Stimulated activated CD8-positive, alpha-beta memory T cell treated with anti-CD3 and anti-CD28 coated beads, Interleukin-4, amount 100 ng/mL, for 24 hours (primary cell): Measurements from ENCODE around the gene SMOC1.
A peak's percentile ranks its signal among the peaks of the same experiment; 100 is the strongest.

ENCODE experiments used
- DNase-seq: peaks from one replicate; pipeline ENCODE4 v3.0.0-alpha.2; 2020; ENCODE audit warnings: low read depth

Gene SMOC1

DNA sequence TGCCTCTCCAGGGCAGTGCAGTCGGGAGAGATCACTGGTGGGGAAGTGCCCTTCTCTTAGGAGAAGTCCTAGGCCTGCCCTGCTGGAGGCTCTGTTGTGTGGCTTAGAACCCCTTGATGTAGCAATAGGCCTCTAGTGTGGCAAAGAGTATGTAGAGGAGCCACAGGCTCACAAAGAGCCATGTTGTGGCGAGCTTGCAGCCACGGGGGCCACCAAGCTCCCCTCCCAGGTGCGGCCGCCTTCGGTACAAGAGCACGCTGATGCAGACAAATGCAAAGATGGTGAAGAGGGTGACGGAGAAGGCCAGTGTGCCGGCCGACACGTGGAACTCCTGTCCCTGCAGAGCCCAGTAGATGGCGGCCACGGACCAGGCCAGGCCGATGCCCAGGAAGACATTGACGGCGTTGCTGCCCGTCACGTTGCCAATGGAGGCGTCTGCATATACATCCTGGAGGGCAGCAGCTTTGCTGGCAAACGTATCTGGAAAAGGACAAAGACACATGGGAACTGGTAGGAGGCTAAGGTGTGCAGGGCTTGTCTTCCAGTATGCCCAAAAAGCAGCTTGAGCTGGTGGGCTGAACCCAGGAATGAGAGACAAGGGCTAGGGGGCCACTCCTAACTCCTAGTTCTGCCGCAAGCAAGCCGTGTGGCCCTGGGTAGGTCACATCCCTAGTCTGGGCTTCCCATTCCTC lies 166.8 kb downstream of the SMOC1 start:
- no peak for DNase-seq

DNA sequence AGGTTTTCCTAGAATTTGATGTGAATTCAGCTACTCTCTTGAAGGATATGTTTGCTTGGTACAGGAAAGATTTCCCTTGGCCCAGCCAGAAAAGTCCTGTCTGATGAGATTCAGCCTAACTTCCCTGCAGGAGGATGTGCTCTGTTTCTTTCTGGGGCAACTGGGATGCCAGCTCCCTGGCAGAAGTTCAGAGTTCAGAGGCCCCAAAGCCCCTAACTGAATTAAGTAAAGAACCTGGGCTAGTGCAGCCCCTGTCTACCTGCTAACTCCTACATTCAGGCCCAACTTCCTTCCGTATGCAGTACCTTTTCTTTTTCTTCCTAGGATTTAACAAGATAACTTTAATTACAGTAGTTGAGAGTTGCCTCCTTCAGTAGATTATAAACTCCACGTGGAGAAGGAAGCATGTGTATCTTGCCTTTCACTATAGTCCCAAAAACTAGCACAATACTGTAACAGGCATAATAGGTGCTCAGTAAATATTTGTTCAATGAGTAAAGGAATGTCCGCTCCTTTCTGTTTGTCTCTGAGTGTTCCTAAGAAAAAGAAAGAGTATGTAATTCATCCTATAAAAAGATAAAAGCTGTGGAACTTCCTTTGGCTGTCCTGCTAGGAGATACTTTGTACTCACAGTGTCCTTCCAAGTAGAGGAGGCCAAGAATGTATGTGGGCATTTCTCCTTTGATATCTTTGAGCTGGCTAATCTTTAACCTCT lies 168.5 kb downstream of the SMOC1 start:
- no peak for DNase-seq

DNA sequence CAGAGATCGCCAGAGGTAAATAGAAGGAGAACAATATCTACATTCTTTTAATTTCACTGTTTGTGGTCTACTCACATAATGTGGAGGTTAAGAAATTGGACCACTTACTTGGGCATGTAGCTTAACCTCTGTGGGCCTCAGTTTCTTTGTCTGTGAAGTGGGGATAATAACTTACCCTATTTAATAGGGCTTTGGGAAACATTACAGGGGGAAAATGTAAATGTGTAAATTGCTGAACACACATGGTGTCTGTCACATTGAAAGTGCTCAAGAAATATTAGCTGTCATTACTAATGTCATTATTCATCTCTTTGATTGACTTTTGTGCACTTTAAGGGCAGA lies 169.1 kb downstream of the SMOC1 start:
- no peak for DNase-seq

DNA sequence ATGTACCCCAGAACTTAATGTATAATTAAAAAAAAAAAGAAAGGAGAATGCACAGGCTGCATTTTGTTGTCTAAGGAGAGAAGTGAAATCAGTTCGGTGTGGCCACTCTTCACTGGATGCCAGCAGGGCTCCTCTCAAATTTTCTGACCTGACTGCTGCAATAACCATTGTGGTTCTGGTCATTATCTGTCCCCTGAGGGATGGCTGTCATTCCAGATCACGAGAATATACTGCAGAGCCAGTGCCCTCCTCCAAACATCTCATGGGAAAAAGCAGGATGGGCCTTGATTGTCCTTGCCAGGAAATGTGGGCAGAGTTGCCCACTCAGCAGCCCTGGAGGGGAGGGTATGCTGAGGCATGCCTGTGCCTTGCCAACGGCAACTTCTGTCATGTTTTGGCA lies 170.4 kb downstream of the SMOC1 start:
- DNase-seq = no peak

DNA sequence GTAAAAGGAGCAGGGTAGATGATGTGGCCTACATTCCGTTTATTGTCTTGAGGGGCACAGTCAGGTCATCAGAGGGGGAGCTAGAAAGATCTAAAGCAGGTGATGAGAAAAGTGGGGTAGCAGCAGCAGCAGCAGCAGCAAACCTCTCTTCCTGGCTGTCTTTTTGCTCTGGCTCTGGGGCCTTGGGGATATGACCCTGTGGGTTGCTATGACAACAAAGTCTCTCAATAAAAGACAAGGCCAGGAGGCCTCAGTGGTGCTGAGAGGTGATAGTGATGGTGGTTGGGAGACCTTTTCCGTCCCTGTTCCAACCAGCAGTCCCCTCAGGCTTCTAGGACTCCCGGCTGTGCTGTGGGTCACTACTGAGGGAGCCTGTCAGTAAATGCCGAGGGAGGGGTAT lies 170.9 kb downstream of the SMOC1 start:
- no peak for DNase-seq

DNA sequence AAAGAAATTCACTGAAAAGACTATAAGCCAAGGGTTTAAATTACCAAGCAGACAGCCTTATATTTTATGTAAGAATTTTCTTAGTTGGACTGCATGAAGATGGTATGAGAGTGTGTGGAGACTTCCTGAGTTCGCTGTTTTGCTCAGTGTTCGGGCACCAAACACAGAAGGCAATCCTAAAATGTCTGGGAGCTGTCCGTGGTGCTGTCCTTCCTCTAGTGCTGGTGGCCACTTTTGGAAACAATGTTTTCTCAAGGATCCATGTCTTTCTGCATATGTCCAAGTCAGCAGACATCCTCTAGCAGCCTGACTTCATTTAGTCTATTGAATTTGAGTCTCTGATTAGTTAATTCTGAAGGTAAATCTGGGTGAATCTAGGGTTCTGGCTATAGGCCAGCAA lies 173.8 kb downstream of the SMOC1 start:
- DNase-seq = no peak

DNA sequence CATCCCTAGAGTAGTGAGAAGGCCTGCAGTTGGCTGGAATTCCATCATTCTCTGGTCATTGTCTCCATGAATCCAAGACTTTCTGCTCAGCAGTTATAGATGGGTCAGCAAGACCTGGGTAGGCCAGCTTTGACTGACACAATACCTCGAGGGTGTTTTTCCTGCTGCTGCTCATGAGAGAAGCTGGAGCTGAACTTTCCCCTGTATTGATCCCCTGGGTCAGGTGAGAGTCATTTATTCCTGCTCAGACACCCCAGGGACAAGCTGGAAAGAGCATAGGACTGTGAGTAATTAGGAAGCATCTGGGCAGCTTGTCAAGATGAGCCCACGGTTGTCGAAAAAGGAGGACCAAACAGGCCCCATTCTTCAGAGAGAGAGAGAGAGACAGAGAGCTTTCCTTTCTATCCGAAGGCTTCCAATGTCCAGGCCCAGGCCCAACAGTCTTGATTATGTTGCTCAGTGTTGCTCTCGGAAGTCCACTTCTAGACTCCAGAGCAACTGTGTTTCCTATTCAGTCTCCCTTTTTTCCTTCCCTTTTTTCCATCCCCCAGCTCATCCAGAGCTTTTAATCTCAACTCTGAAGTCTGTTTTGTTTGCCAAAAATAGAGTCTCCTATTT lies 178.4 kb downstream of the SMOC1 start:
- DNase-seq = no peak

DNA sequence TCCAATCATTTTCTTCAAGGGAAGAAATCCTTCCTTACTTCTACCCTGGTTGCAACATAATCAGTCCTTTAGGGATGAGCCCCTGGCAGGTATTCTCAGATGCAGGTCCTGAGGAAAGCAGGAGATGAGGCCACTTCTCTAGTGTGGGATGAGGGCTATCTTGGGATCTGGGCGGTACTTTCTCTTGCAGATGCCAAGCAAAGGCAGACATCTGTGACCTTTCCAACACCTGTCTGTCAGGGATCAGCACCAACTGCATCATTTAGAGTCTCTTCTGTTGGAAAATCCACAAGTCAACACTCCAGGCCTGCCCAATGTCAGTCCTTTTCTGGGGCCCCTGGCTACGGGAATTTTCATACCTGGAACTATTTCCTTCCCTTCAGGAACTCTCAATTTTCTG lies 180.3 kb downstream of the SMOC1 start:
- DNase-seq = no peak

DNA sequence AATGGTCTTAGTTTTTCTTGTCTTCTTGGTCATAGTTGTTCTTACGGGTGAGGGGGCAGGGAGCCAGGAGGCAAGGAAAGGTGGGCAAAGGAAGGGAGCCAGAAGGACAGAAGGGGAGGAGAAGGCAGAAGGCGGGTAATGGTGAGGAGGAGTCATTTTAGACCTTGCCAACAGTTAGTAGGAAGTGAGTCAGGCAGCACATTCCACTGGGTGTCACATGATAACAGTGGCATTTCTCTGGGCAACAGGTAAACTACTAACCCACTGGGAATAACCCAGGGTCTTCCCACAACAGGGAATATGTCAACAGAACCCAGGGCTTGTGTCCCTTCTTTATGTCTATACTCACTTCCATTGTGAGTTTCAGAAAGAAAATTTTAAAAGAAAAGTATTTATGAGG lies 181.9 kb downstream of the SMOC1 start:
- no peak for DNase-seq

DNA sequence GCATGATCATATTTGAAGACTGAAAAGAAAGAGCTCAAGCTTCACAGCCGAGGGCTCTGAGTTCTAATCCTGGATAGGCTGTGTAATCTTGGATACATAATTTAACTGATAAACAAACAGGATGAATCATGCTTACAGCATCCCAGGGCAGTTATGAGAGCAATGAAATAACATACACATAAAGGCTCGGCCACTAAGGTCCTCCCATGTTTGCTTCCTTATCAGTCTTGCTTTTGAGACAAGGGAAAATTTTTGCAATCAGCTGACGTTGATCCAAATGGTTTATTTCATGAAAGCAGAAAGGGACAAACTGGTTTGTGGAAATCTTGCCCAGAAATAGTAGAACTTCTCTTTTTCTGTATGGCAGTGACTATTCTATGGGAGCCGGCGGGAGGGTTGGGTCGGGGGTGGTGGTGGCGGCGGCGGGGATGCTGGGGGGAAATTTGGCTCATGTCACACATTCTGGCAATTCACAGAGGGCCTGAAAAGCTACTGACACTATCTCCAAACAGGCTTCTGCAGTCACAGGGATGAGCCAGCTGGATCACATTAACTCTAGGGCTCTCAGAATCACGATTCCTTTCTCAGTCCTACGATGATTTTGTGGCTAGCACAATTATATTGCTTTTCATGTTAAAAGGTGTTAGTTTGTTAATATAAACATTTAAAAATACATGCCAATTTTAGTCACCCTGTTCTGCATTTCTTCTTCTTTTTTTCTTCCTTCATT lies 185.1 kb downstream of the SMOC1 start:
- DNase-seq = no peak

DNA sequence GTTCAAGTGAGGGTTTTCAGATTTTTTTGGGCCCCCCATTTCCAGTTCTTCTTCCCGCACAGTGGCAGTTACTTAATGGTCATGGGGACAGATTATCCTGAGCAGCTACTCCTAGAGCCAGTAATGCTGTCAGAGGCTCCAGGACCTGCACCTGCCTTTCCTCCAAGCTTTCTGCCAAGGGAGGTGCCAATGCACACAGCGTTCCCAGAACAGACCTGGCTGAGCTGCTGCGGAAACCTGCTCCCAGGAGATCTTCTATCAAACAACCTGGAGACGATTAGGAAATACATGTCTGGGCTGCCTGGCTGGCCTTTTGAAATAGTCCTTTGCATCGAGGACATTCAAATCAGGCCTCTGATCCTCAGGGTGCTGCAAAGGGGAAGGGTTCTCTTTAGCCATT lies 188.6 kb downstream of the SMOC1 start:
- no peak for DNase-seq

DNA sequence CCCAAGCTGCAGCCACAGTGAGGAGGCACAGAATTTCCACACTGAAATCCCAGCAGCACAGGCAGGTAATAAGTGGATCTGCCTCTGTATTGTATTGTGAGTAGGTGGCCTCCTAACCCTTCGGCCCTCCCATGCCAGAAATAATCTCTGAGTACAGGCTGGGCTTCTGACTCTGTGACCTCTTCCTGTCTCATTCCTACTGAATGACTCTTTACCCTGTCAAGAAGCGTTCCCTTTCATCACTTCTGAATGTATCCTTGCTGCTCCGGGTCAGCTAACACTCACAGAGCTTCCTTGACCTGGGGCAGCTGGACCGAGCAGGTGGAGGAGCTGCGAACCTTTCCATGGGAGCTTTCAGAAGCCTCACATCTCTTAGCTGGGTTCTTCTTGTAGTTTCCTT lies 190.0 kb downstream of the SMOC1 start:
- no peak for DNase-seq

DNA sequence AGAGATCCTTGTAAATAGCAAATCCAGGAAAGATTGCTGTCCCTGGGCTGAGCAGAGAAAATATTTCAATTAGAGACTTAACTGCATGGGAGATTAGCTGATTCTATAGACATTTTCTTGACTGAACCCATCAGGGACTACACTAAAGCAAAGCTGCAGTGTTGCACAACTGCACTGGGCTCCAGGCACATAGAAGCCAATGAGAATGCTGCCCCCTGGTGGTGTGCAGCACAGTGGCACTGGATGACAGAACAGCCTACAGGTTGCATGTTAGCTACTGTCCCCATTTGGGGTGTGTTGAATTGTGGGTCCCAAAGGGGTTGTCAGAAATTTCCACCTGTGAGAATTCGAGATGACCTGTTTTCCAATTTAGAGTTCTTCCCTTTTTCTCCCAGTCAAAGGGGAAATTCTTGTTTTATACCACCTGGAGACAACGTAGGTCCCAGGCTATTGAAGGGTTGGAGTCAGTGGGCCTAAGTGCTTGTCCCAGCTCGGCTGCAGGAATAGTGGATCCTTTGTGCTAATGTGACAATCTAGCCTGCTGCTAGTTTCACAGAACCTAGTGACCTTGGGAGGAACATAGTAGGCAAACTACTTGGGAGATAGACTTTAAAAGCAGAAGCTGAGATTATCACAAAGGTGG lies 194.8 kb downstream of the SMOC1 start:
- DNase-seq = peak; percentile 39

DNA sequence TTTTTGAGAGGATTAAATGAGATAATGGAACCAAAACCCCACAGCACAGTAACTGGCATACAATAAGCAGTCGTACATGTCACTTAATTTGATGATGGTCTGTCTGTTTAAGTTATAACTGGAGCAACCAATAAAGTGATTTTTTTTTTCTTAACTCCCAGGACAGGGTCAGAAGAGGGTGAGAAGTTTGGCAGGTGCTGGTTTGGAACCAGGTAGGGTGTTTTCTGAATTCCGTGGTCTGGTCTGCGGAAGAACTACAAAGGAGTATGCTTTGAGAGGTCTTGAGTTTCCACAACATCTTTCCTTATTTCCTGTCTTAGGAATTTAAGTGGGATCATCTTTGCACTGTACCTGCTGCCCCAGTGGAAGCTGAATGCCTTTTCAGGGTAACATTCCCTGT lies 197.8 kb downstream of the SMOC1 start:
- DNase-seq = no peak

DNA sequence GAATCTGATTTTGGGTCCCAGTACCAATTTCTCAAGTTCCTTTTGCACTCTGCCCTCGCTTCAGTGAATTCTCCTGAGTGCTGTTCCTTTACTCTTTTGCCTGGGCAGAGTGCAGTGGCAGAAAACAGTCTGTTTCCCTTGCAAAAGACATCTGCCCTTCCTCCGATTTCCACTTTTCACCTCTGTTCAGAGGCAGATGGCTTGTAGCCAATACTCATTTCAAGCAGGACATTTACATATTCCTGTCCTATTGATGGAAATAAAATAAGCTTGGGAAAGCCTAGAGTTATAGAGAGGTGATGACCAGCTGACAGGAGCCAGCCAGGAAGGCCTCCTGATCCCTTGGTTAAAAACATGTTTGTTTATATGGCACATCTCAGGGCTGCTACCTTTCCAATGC lies 198.5 kb downstream of the SMOC1 start:
- no peak for DNase-seq

DNA sequence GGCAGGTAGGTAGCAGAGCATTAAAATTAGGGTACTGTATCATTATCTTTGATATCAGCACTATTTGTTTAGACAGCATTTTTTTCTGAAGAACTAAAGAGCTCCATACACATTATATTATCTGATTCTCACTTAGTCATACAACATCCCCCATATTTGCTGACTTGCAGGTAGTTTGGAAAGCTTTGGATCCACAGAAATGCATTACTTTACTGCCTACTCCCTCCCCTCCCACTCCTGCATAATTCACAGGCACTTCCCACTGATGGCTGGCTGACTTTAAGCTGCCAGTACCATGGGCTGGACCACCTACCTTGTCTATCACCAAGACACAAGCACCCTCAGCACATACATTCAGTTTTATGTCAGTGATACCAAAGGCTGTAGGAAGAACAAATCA lies 199.1 kb downstream of the SMOC1 start:
- DNase-seq = no peak

DNA sequence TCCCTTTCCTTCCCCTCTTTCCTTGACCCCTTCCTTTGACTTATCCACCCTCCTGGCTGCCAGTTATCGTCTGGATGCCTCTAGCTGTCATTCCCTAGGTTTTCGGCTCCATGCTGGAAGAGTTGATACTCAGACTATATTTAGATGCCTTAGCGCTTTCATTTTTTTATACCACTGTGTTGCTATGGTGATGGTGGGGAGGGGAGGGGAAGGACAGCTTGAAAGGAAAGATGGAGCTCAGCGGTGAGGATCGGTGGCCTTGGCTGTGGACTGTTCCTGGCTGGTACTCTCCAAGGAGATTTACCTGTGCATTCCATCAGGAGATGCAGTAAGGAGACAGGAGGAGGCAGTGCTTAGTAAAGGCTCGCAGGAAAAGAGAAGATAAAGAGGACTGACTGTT lies 200.9 kb downstream of the SMOC1 start:
- no peak for DNase-seq
